Measurements from ENCODE around the gene CALML5.

CALML5 gene

GRCh38 chr10:5502061-5502521 is 2.7 kb upstream of the CALML5 start:
- H3K4me3 ChIP-seq (ENCODE audit: low read length), result no peak overlapping the region
- no peak overlapping the region for H2AK5ac ChIP-seq (ENCODE audit: low read length)
- H3K79me2 ChIP-seq (ENCODE audit: control insufficient read depth, insufficient read depth, low read length), result no peaks in the 10 kb centered on the region
- H4K5ac ChIP-seq (ENCODE audit: low read length), result no peak overlapping the region
- no peak overlapping the region for H2BK120ac ChIP-seq (ENCODE audit: low read depth, low read length)
- H4K8ac ChIP-seq (ENCODE audit: low read depth, low read length), result no peak overlapping the region
- peaks cover 2% of the 10 kb centered on the region for H3K4me1 ChIP-seq (ENCODE audit: control insufficient read depth, low read depth, low read length)
- H2BK15ac ChIP-seq (replicated peaks; ENCODE audit: low read depth), result no peak overlapping the region
- H3K18ac ChIP-seq (ENCODE audit: low read length), result no peak overlapping the region
- no peak overlapping the region for H3K56ac ChIP-seq (ENCODE audit: low read length)
- H3K4me2 ChIP-seq (ENCODE audit: low read length), result no peak overlapping the region
- no peak overlapping the region for H3K4ac ChIP-seq (ENCODE audit: low read depth, low read length)
- H2BK5ac ChIP-seq (ENCODE audit: low read length), result no peak overlapping the region
- no CpG with 5 or more reads among the region's 12 CpGs for WGBS (ENCODE audit: extremely low coverage, insufficient coverage, low lambda C conversion rate)
- DNase-seq, result no peak
- no peak overlapping the region for H3K9ac ChIP-seq (ENCODE audit: low read length)
- no peak overlapping the region for H3K23ac ChIP-seq (ENCODE audit: low read length)
- H3K36me3 ChIP-seq (ENCODE audit: control insufficient read depth, insufficient read depth, low read length), result no peaks in the 10 kb centered on the region
- no peaks in the 10 kb centered on the region for H3K79me1 ChIP-seq (ENCODE audit: low read length)
- H3K27ac ChIP-seq (ENCODE audit: low read depth, low read length), result no peak overlapping the region
- no peaks in the 10 kb centered on the region for H3K27me3 ChIP-seq (ENCODE audit: insufficient read depth, low read length, poor library complexity)

GRCh38 chr10:5500910-5501309 is 1.5 kb upstream of the CALML5 start:
- WGBS (ENCODE audit: extremely low coverage, insufficient coverage, low lambda C conversion rate), result no CpG with 5 or more reads among the region's 5 CpGs
- H3K56ac ChIP-seq (ENCODE audit: low read length), result no peak overlapping the region
- peaks cover 2% of the 10 kb centered on the region for H3K4me1 ChIP-seq (ENCODE audit: control insufficient read depth, low read depth, low read length)
- no peak overlapping the region for H3K27ac ChIP-seq (ENCODE audit: low read depth, low read length)
- H3K79me2 ChIP-seq (ENCODE audit: control insufficient read depth, insufficient read depth, low read length), result no peaks in the 10 kb centered on the region
- no peak overlapping the region for H4K5ac ChIP-seq (ENCODE audit: low read length)
- H3K4me3 ChIP-seq (ENCODE audit: low read length), result no peak overlapping the region
- H3K79me1 ChIP-seq (ENCODE audit: low read length), result no peaks in the 10 kb centered on the region
- H2AK5ac ChIP-seq (ENCODE audit: low read length), result no peak overlapping the region
- H3K36me3 ChIP-seq (ENCODE audit: control insufficient read depth, insufficient read depth, low read length), result no peaks in the 10 kb centered on the region
- H4K8ac ChIP-seq (ENCODE audit: low read depth, low read length), result no peak overlapping the region
- H3K4ac ChIP-seq (ENCODE audit: low read depth, low read length), result no peak overlapping the region
- H2BK5ac ChIP-seq (ENCODE audit: low read length), result no peak overlapping the region
- H3K23ac ChIP-seq (ENCODE audit: low read length), result no peak overlapping the region
- no peak overlapping the region for H2BK15ac ChIP-seq (replicated peaks; ENCODE audit: low read depth)
- H3K18ac ChIP-seq (ENCODE audit: low read length), result no peak overlapping the region
- no peak overlapping the region for H3K9ac ChIP-seq (ENCODE audit: low read length)
- DNase-seq, result no peak
- H2BK120ac ChIP-seq (ENCODE audit: low read depth, low read length), result no peak overlapping the region
- H3K27me3 ChIP-seq (ENCODE audit: insufficient read depth, low read length, poor library complexity), result no peaks in the 10 kb centered on the region
- no peak overlapping the region for H3K4me2 ChIP-seq (ENCODE audit: low read length)

DNA sequence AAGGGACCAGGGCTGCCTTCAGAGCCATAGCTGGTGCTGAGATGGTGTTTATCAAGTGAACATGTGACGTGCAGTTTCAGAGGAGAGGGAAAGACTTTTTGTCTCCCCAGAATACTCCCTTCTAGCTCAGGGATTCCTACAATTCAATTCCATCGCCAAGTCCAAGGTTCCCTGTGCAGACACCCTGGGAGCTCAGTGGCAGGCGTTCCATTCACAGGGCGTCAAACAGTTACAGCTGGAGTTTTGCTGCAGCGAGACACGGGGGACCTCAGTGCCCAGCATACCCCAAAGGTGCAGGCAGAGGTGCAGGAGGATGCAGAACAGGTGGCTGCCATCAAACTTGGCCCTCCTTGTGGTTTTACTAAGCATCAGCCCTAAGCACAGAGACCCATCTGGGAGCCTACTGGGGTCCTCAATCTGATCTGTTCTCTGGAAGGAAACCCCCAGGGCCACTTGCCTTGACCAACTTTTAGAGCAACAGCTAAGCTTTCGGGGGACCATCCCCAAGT is 846 bp upstream of the CALML5 start:
- Histone ChIP-seq H3K4me2 (ENCODE audit: low read length) (no peak overlapping the region), H3K56ac (ENCODE audit: low read length) (peak overlapping the region; percentile 12), H3K4me1 (ENCODE audit: control insufficient read depth, low read depth, low read length) (peaks cover 2% of the 10 kb centered on the region), H4K8ac (ENCODE audit: low read depth, low read length) (no peak overlapping the region), H3K27ac (ENCODE audit: low read depth, low read length) (no peak overlapping the region), H3K18ac (ENCODE audit: low read length) (no peak overlapping the region), H3K36me3 (ENCODE audit: control insufficient read depth, insufficient read depth, low read length) (no peaks in the 10 kb centered on the region), H2AK5ac (ENCODE audit: low read length) (no peak overlapping the region), H2BK120ac (ENCODE audit: low read depth, low read length) (no peak overlapping the region), H2BK5ac (ENCODE audit: low read length) (no peak overlapping the region), H3K9ac (ENCODE audit: low read length) (no peak overlapping the region), H3K27me3 (ENCODE audit: insufficient read depth, low read length, poor library complexity) (no peaks in the 10 kb centered on the region), H3K23ac (ENCODE audit: low read length) (no peak overlapping the region), H2BK15ac (replicated peaks; ENCODE audit: low read depth) (no peak overlapping the region), H3K79me2 (ENCODE audit: control insufficient read depth, insufficient read depth, low read length) (no peaks in the 10 kb centered on the region), H3K4ac (ENCODE audit: low read depth, low read length) (no peak overlapping the region), H4K5ac (ENCODE audit: low read length) (no peak overlapping the region), H3K4me3 (ENCODE audit: low read length) (no peak overlapping the region), H3K79me1 (ENCODE audit: low read length) (no peaks in the 10 kb centered on the region)
- no peak for DNase-seq
- no CpG with 5 or more reads among the region's 7 CpGs for WGBS (ENCODE audit: extremely low coverage, insufficient coverage, low lambda C conversion rate)

DNA sequence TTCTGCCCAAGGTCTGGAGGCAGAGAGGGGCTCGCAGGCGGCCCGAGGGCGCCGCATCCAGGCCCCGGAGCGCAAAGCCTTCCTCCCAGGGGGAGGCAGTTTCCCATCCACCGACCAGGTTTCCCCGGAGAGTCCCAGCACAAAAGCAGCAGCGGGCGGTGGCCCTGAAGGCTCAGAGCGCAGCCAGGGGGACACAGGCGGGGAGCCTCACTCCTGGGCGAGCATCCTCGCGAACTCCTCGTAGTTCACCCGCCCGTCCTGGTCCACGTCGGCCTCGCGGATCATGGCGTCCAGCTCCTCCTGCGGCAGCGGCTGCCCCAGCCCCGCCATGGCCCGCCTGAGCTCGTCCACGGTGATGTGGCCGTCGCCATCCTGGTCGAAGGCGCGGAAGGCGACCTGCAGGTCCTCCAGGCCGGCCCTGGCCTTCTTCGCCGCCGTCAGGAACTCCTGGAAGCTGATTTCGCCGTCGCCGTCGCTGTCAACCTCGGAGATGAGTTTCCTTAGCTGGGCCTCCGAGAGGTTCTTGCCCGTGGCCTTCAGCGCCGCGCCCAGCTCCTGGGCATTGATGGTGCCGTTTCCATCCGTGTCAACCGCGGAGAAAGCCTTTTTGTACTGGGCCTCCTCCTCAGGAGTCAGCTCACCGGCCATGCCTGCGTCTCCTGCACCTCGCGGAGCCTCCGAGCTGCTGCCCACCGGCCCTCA is 428 bp downstream of the CALML5 start:
- H2AK5ac ChIP-seq (ENCODE audit: low read length), result no peak overlapping the region
- H3K36me3 ChIP-seq (ENCODE audit: control insufficient read depth, insufficient read depth, low read length), result no peaks in the 10 kb centered on the region
- H2BK5ac ChIP-seq (ENCODE audit: low read length), result no peak overlapping the region
- WGBS (ENCODE audit: extremely low coverage, insufficient coverage, low lambda C conversion rate), result no CpG with 5 or more reads among the region's 61 CpGs
- no peaks in the 10 kb centered on the region for H3K79me2 ChIP-seq (ENCODE audit: control insufficient read depth, insufficient read depth, low read length)
- no peak overlapping the region for H3K27ac ChIP-seq (ENCODE audit: low read depth, low read length)
- H2BK120ac ChIP-seq (ENCODE audit: low read depth, low read length), result no peak overlapping the region
- no peak for DNase-seq
- H4K5ac ChIP-seq (ENCODE audit: low read length), result no peak overlapping the region
- H3K23ac ChIP-seq (ENCODE audit: low read length), result no peak overlapping the region
- peaks cover 2% of the 10 kb centered on the region for H3K4me1 ChIP-seq (ENCODE audit: control insufficient read depth, low read depth, low read length)
- no peak overlapping the region for H3K4me2 ChIP-seq (ENCODE audit: low read length)
- H3K56ac ChIP-seq (ENCODE audit: low read length), result peak overlapping the region; percentile 28
- no peak overlapping the region for H3K4ac ChIP-seq (ENCODE audit: low read depth, low read length)
- H2BK15ac ChIP-seq (replicated peaks; ENCODE audit: low read depth), result no peak overlapping the region
- no peaks in the 10 kb centered on the region for H3K27me3 ChIP-seq (ENCODE audit: insufficient read depth, low read length, poor library complexity)
- H3K79me1 ChIP-seq (ENCODE audit: low read length), result no peaks in the 10 kb centered on the region
- H3K4me3 ChIP-seq (ENCODE audit: low read length), result no peak overlapping the region
- H3K9ac ChIP-seq (ENCODE audit: low read length), result no peak overlapping the region
- H3K18ac ChIP-seq (ENCODE audit: low read length), result no peak overlapping the region
- no peak overlapping the region for H4K8ac ChIP-seq (ENCODE audit: low read depth, low read length)

DNA sequence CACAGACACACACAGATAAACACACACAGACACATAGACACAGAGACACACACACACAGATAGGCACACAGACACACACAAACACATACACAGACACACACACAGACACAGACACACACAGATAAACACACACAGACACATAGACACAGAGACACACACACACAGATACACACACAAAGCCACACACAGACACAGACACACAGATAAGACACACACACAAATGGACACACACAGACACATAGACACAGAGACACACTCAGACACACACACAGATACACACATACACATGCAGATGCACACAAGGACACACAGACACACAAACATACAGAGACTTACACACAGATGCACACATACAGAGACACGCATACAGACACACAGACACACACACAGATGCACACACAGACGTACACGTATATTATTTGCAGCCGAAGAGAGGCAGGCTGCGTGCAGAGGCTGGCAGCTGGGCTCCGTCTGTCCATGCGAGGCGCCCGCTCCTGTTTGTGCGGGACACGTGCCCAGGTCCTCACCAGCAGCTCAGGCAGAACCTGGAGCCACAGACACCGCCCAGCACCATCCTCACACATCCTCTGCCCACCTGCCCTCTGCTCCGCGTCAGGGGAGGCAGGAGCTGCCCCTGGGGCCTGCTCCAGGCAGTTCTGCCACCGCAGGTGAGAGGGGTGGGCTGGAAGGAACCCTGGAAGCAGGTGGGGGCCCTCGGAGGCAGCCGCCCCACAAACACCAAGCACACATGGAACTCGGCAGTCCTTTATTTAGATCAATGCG is 1.2 kb downstream of the CALML5 start:
- Histone ChIP-seq H3K79me2 (ENCODE audit: control insufficient read depth, insufficient read depth, low read length) (no peaks in the 10 kb centered on the region), H4K5ac (ENCODE audit: low read length) (no peak overlapping the region), H3K18ac (ENCODE audit: low read length) (no peak overlapping the region), H3K79me1 (ENCODE audit: low read length) (no peaks in the 10 kb centered on the region), H2BK5ac (ENCODE audit: low read length) (no peak overlapping the region), H3K23ac (ENCODE audit: low read length) (no peak overlapping the region), H3K27me3 (ENCODE audit: insufficient read depth, low read length, poor library complexity) (no peaks in the 10 kb centered on the region), H3K4ac (ENCODE audit: low read depth, low read length) (no peak overlapping the region), H3K4me3 (ENCODE audit: low read length) (no peak overlapping the region), H3K27ac (ENCODE audit: low read depth, low read length) (no peak overlapping the region), H3K36me3 (ENCODE audit: control insufficient read depth, insufficient read depth, low read length) (no peaks in the 10 kb centered on the region), H3K9ac (ENCODE audit: low read length) (no peak overlapping the region), H3K4me1 (ENCODE audit: control insufficient read depth, low read depth, low read length) (peaks cover 2% of the 10 kb centered on the region), H3K56ac (ENCODE audit: low read length) (no peak overlapping the region), H3K4me2 (ENCODE audit: low read length) (no peak overlapping the region), H2BK120ac (ENCODE audit: low read depth, low read length) (no peak overlapping the region), H2AK5ac (ENCODE audit: low read length) (no peak overlapping the region), H2BK15ac (replicated peaks; ENCODE audit: low read depth) (no peak overlapping the region), H4K8ac (ENCODE audit: low read depth, low read length) (no peak overlapping the region)
- WGBS (ENCODE audit: extremely low coverage, insufficient coverage, low lambda C conversion rate), result no CpG with 5 or more reads among the region's 19 CpGs
- DNase-seq, result no peak
